Fibroblast of skin of left biceps (primary cell): ENCODE measurements around the gene SPEF2.
A peak's percentile ranks its signal among the peaks of the same experiment; 100 is the strongest.

Experiments used
- DNase-seq, 2 experiments: peaks; one replicate each; pipeline ENCODE4 v3.0.0-alpha.2; 2013; ENCODE audit warnings: low read depth in 2 of 2

The SPEF2 gene, protein sequence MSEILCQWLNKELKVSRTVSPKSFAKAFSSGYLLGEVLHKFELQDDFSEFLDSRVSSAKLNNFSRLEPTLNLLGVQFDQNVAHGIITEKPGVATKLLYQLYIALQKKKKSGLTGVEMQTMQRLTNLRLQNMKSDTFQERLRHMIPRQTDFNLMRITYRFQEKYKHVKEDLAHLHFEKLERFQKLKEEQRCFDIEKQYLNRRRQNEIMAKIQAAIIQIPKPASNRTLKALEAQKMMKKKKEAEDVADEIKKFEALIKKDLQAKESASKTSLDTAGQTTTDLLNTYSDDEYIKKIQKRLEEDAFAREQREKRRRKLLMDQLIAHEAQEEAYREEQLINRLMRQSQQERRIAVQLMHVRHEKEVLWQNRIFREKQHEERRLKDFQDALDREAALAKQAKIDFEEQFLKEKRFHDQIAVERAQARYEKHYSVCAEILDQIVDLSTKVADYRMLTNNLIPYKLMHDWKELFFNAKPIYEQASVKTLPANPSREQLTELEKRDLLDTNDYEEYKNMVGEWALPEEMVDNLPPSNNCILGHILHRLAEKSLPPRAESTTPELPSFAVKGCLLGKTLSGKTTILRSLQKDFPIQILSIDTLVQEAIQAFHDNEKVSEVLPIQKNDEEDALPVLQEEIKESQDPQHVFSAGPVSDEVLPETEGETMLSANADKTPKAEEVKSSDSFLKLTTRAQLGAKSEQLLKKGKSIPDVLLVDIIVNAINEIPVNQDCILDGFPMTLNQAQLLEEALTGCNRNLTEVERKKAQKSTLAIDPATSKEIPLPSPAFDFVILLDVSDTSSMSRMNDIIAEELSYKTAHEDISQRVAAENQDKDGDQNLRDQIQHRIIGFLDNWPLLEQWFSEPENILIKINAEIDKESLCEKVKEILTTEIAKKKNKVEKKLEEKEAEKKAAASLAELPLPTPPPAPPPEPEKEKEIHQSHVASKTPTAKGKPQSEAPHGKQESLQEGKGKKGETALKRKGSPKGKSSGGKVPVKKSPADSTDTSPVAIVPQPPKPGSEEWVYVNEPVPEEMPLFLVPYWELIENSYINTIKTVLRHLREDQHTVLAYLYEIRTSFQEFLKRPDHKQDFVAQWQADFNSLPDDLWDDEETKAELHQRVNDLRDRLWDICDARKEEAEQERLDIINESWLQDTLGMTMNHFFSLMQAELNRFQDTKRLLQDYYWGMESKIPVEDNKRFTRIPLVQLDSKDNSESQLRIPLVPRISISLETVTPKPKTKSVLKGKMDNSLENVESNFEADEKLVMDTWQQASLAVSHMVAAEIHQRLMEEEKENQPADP (N-terminal part only)

DNA sequence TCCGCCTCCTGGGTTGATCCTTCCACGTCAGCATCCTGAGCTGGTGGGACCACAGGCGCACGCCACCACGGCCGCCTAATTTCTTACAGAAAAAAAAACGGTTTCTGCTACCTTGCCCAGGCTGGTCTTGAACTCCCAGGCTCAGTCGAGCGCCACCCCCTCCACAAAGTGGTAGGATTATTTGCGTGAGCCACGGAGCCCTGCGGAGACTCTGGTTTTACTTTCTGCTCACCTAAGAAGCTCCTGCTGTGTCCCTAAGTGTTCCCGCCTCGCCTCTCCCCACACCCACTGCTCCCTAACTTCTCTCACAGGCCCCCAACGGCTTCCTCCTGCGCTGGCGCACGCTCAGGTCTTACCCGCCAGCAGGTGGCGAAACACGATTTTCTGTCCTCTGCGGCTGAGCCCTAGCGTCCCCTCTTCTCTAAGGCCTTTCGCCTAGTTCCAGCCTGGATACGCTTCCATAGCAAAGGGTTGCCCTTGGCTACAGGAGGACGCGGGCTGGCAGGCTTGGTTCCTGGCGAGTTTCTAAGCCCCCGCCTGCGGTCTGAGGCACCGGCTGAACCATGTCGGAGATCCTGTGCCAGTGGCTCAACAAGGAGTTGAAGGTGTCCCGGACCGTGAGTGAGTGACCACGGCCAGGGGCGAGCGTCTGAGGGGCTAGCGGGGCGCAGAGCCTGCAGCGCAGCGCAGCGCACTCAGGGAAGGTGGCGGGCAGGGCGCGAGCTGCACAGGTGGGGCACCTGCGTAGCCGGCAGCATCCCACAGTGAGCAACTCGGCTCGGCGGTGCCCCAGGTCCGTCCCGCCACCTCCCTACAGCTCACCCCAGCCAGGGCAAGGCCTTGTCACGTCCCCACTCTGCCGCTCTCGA lies at the start of gene SPEF2:
TSS of gene SPEF2 (plus strand) at position 429 of the 869 bp plus-strand sequence. CDS start at position 564, 135 bp downstream.
- peak; percentile 69 to 76 for DNase-seq

- no peak for DNase-seq
These were observed 42.1 kb upstream of the SPEF2 start for GRCh38 chr5:35575578-35575977.

- no peak for DNase-seq
These were observed 30.2 kb upstream of the SPEF2 start for GRCh38 chr5:35587419-35587818.

DNA sequence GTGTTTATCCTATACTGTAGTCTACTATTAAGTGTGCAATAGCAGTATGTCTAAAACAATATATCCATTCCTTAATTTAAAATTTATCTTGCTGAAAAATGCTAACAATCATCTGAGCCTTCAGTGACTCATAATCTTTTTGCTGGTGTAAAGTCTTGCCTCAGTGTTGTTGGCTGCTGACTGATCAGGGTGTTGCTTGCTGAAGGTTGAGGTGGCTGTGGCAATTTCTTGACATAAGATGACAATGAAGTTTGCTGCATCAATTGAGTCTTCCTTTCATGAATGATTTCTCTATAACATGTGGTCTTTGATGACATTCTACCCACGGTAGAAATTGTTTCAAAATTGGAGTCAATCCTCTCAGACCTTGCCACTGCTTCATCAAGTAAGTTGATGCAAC lies 24.3 kb upstream of the SPEF2 start:
- no peak for DNase-seq

DNA sequence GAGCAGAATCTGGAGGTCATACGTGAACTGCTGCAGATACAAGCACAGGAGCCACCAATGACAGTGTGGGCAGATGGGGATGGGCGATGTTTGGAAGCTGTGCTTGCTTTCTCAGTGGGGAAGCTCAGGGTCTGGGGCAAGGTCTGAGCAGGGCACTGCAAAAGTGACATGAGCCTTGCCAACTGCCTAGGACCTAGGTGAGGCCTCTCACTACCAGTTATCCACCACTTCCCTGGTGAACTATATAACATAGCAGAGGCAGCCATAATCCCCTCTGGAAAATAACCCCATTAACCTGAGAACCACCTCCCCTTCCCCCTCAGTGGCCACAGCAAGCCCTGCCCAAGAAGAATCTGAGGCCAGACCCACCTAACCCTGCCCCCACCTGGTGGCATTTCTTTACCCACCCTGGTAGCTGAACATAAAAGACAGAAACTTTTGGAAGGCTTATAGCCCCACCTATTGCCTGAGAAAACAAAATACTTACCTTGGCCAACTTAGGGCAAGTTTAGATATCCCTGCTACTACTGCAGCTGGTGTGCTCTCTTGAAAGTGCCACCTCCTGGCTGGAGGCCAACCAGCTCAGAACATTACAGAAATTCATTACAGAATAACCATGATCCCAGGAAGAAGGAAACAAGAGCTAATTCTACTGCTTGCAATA lies 18.8 kb upstream of the SPEF2 start:
- DNase-seq = no peak

DNA sequence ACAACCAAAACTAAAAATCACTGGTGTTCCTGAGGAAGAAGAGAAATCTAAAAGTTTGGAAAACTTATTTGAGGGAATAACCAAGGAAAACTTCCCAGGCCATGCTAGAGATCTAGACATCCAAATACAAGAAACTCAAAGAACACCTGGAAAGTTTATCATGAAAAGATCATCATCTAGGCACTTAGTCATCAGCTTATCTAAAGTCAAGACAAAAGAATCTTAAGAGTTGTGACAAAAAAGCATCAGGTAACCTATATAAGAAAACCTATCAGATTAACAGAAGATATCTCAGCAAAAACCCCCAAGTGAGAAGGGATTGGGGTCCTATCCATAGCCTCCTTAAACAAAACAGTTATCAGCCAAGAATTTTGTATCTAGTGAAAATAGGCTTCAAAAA lies 17.1 kb upstream of the SPEF2 start:
- DNase-seq = no peak

DNA sequence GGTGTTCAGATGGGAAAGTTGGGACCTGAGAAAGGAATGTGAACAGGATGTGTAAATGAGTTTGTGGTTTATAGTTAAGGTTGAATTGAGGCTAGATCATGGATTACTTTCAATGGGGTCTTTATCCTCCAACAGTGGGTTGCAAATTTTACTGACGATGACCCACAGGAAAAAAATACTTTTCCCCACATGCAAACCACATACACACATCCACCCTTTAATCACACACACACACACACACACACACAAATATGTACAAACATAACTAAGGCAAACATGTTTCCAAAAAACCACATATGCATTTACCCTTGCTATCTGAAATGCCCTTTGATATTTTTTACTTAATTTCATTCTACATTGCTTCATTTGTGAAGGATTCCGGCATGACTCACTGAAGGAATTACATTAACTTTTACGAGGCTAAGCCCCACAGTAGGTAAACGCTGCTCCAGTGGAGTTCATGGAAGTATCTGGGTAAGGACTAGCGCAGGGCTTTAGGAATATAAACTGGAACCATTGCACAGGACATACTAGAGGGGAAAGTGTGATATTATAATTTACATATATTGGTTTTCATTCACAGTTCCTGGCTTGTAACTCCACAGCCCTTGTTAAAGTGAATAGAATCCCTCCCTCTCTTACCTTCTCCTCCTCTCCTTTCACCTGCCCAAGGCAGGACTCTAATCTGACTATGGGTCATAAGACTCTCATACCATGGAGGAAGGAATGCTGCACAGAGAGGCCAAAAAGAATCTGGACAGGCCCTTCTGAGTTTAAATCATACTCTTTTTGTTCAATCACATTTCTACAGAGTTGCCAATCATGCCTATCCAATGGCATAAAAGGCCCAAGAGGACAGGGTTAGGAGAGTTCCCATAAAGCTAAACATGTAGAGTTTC lies 8.5 kb upstream of the SPEF2 start:
- DNase-seq = no peak

GRCh38 chr5:35617060-35617434 lies 616 bp upstream of the SPEF2 start:
- no peak for DNase-seq

- no peak for DNase-seq
These were observed 607 bp downstream of the SPEF2 start for GRCh38 chr5:35618304-35618636.

- DNase-seq = no peak
These were observed 1.1 kb downstream of the SPEF2 start for GRCh38 chr5:35618781-35619180.

DNA sequence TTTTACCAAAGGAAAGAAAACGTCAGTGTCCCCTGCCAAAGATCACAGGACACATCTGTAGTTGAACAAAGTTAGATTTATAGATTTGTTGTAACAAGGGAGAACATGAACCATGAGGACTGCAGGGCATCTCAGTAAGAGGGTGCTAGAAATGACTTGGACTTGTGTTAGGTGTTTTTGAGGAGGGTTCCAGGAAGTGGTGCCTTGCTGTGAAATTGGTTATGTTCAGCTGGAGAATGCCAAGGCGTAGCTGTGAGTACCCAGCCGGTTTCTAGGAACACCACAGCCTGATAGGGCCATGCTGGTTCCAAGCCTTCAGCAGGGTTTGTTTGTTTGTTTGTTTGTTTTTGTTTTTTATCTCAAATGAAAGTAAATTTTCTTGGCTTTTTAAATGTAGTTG lies 5.3 kb downstream of the SPEF2 start:
- no peak for DNase-seq

DNA sequence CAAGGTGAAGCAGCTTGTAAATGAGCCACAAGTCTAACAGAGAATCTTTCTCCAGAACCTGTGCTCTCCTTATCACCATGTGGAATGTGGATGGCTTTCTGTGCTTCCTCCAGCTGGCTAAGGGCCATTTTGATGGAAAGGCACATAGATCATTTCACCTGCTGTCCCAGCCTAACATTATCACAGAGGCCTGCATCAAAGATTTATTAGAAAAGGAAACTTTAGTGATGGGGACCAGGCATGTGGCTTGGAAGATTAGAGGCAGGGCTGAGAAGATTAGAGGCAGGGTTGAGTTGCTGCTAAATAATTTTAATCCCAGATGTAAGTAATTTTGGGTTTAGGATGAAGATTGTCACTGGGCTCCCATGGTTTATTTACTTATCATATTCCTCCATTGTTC lies 6.3 kb downstream of the SPEF2 start:
- DNase-seq = no peak

DNA sequence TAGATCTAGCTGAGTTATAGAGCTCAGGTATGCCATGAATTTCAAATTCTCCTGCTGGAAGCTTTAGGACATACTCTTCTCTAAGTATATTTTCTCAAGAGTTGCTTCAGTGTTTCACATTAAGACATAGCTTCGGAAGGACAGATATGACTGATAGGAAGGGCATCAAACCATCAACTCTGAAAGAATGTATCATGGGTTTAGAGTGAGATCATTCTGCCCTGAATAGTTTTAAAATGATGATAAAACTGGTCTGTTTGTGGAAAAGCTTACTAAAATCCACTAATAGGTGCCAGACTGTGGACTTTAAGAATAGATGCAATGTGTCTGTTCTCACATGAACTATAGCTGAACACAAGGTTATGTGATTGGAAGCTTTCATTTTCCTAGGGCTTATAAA lies 8.4 kb downstream of the SPEF2 start:
- no peak for DNase-seq

DNA sequence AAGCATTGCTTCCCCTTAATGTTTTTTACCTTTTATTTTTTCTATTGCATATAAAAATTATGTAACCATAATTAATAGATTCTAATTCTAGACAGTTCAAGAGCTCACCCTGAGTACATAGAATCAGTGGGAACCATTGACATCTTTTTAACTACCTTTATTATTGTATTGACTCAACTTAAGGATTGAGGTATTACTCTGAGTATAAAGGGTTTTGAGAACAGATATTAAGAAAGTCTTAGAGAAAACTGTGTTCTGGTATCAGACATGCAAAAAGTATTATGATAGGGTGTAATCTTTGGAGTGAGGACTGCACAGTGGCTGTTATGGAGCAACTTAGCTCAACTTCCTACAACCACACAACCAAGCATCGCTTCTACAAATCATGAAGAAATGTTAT lies 8.9 kb downstream of the SPEF2 start:
- DNase-seq = no peak

GRCh38 chr5:35634326-35634725 lies 16.7 kb downstream of the SPEF2 start:
- no peak for DNase-seq

DNA sequence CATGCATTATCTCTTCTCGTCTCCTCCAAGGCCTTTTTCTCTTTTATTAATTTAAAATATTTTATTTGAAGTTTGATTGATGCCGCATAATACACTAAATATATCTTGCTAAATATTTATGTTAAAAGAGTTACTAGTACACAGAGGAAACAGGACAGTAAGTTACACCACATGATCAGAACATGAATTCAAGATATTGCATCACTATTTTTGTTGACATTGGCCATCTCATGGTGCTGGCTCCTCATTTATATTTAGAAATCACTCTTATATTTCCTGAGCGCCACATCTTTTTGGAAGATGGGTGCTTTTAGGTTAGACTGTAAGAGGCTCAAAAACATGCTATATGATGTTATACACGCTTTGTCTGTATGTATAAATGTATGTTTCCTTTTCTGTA lies 23.0 kb downstream of the SPEF2 start:
- no peak for DNase-seq

GRCh38 chr5:35644543-35644942 lies 26.9 kb downstream of the SPEF2 start:
- DNase-seq = no peak

GRCh38 chr5:35647128-35647527 lies 29.5 kb downstream of the SPEF2 start:
- no peak for DNase-seq

- DNase-seq = no peak
These were observed 30.0 kb downstream of the SPEF2 start for GRCh38 chr5:35647712-35648111.
